Spleen (tissue), 7 donors: Measurements from ENCODE around the gene GPC3.

Experiments
- POLR2A ChIP-seq, 3 donors: fragments of 450-650 bp; IDR thresholded peaks; one replicate each; pipeline ENCODE4 v1.5.1; 2017; ENCODE audit warnings: antibody characterized with exemption in 3 of 3, mild to moderate bottlenecking in 1 of 3
- POLR2AphosphoS5 ChIP-seq, 3 donors: sonication (generic); formaldehyde crosslinking; IDR thresholded peaks; one replicate each; pipeline ENCODE4 v1.5.1; 2017; ENCODE audit warnings: antibody characterized with exemption in 3 of 3
- TF ChIP-seq, protein P1 (sequence below), 11 experiments: fragments of 200-600 bp in 7 of 11; fragments of 450-650 bp in 4 of 11; sonication (generic) in 4 of 11; IDR thresholded peaks in 8 of 11; conservative IDR thresholded peaks in 3 of 11; 1 replicate in 7 of 11; 2 replicates in 4 of 11; pipeline versions ENCODE4 v1.4.0 to v1.8.0; 2016 to 2021; ENCODE audit warnings: antibody characterized with exemption in 11 of 11, inconsistent platforms in 4 of 11, mild to moderate bottlenecking in 1 of 11
- donor health status: DM: no; HTN: no; CAD: no; lungs with moderate emphysema.
- donor health status: DM: no; HTN: no; CAD: no.
- donor health status: DM: no; HTN: no; CAD: no.

DNA sequence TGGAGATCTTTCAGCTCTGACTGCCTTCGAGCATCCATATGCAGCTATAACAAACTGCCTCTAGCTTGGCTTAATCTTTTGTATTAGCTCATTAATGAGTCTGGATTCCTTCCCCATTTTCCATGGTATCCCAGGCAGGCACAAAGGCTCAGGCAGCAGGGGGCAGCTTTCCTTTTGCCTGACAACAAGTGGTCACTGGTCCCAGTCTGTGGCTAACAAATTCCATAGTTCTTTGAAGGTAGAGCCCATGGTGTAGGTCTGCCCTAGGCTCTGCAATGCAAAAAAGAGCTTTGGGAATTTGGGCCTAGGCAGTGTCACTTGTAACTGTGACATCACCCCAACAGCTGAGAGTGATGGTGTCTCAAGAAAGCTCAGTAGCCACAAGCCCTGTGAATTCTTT is 335.7 kb downstream of the GPC3 start:
- TF ChIP-seq, protein P1, sequence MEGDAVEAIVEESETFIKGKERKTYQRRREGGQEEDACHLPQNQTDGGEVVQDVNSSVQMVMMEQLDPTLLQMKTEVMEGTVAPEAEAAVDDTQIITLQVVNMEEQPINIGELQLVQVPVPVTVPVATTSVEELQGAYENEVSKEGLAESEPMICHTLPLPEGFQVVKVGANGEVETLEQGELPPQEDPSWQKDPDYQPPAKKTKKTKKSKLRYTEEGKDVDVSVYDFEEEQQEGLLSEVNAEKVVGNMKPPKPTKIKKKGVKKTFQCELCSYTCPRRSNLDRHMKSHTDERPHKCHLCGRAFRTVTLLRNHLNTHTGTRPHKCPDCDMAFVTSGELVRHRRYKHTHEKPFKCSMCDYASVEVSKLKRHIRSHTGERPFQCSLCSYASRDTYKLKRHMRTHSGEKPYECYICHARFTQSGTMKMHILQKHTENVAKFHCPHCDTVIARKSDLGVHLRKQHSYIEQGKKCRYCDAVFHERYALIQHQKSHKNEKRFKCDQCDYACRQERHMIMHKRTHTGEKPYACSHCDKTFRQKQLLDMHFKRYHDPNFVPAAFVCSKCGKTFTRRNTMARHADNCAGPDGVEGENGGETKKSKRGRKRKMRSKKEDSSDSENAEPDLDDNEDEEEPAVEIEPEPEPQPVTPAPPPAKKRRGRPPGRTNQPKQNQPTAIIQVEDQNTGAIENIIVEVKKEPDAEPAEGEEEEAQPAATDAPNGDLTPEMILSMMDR (IDR thresholded peaks at IDR 0.05 in 8 of 11, conservative IDR thresholded peaks at IDR 0.05 in 3 of 11), result no peak
- no peak for TF ChIP-seq POLR2A (IDR thresholded peaks at IDR 0.05)
- no peak for TF ChIP-seq POLR2AphosphoS5 (IDR thresholded peaks at IDR 0.05)
